HepG2 (cell line): ENCODE results near the gene RGS11. TPM values are rescaled to one million over a fixed set of nuclear protein-coding genes. Genes with fewer than 3 reads are reported as not detected.

Source experiments
- CAMTA2 ChIP-seq: sonication (generic); formaldehyde crosslinking; IDR thresholded peaks from 2 replicates; pipeline ENCODE4 v1.4.0; 2020; ENCODE audit warnings: mild to moderate bottlenecking, missing genetic modification reagents, borderline replicate concordance
- FOXJ3 ChIP-seq: sonication (generic); formaldehyde crosslinking; IDR thresholded peaks from 2 replicates; pipeline ENCODE4 v1.4.0; 2020; ENCODE audit warnings: missing genetic modification reagents, mild to moderate bottlenecking, borderline replicate concordance
- GTF2F1 ChIP-seq: fragments of 150-350 bp; IDR thresholded peaks from 2 replicates; pipeline ENCODE4 v1.6.1; 2014; ENCODE audit warnings: low read length
- MTF1 ChIP-seq: sonication (generic); formaldehyde crosslinking; IDR thresholded peaks from 2 replicates; pipeline ENCODE4 v1.5.0; 2020; ENCODE audit warnings: missing genetic modification reagents
- NRL ChIP-seq: sonication (generic); formaldehyde crosslinking; IDR thresholded peaks from 2 replicates; pipeline ENCODE4 v1.5.0; 2020; ENCODE audit warnings: missing genetic modification reagents, mild to moderate bottlenecking, moderate library complexity, borderline replicate concordance
- POLR2A ChIP-seq, 2 experiments: IDR thresholded peaks; 2 replicates each; pipeline ENCODE4 v1.6.1; 2011; ENCODE audit warnings: low read depth in 2 of 2, low read length in 2 of 2, mild to moderate bottlenecking in 1 of 2, moderate library complexity in 1 of 2; ENCODE audit not compliant: insufficient read depth in 1 of 2
- POLR2G ChIP-seq: fragments of 200-400 bp; formaldehyde crosslinking; IDR thresholded peaks from 2 replicates; pipeline ENCODE4 v1.6.1; 2018; ENCODE audit warnings: mild to moderate bottlenecking, low read depth, low read length, moderate library complexity
- RXRA ChIP-seq: sonication (generic); formaldehyde crosslinking; IDR thresholded peaks from 2 replicates; pipeline ENCODE4 v1.5.1; 2020; ENCODE audit warnings: missing genetic modification reagents
- SMAD9 ChIP-seq: sonication (generic); formaldehyde crosslinking; IDR thresholded peaks from 2 replicates; pipeline ENCODE4 v1.5.1; 2020; ENCODE audit warnings: mild to moderate bottlenecking, missing genetic modification reagents
- SMARCC2 ChIP-seq: fragments of 450-650 bp; IDR thresholded peaks from 2 replicates; pipeline ENCODE4 v1.6.1; 2017; ENCODE audit warnings: antibody characterized with exemption, mild to moderate bottlenecking
- TOE1 ChIP-seq: sonication (generic); formaldehyde crosslinking; IDR thresholded peaks from 2 replicates; pipeline ENCODE4 v1.4.0; 2020; ENCODE audit warnings: mild to moderate bottlenecking, missing genetic modification reagents
- ZBTB20 ChIP-seq: sonication (generic); formaldehyde crosslinking; IDR thresholded peaks from 2 replicates; pipeline ENCODE4 v1.8.1; 2023; ENCODE audit warnings: missing genetic modification reagents, low read depth, mild to moderate bottlenecking, borderline replicate concordance
- ZNF124 ChIP-seq: sonication (generic); formaldehyde crosslinking; IDR thresholded peaks from 2 replicates; pipeline ENCODE4 v1.4.0; 2020; ENCODE audit warnings: missing genetic modification reagents
- ZNF142 ChIP-seq: sonication (generic); formaldehyde crosslinking; IDR thresholded peaks from 2 replicates; pipeline ENCODE4 v1.4.0; 2020; ENCODE audit warnings: missing genetic modification reagents
- ZNF225 ChIP-seq: sonication (generic); formaldehyde crosslinking; IDR thresholded peaks from 2 replicates; pipeline ENCODE4 v1.4.0; 2020; ENCODE audit warnings: mild to moderate bottlenecking, missing genetic modification reagents
- ZNF235 ChIP-seq: sonication (generic); formaldehyde crosslinking; IDR thresholded peaks from 2 replicates; pipeline ENCODE4 v1.8.1; 2023; ENCODE audit warnings: mild to moderate bottlenecking, missing genetic modification reagents, borderline replicate concordance
- ZNF274 ChIP-seq: sonication (generic); formaldehyde crosslinking; IDR thresholded peaks from 2 replicates; pipeline ENCODE4 v1.5.1; 2020; ENCODE audit warnings: mild to moderate bottlenecking, missing genetic modification reagents
- ZNF746 ChIP-seq: sonication (generic); formaldehyde crosslinking; IDR thresholded peaks from 2 replicates; pipeline ENCODE4 v1.8.0; 2022; ENCODE audit warnings: mild to moderate bottlenecking, missing genetic modification reagents
- ZNF790 ChIP-seq: sonication (generic); formaldehyde crosslinking; IDR thresholded peaks from 2 replicates; pipeline ENCODE4 v1.8.0; 2022; ENCODE audit warnings: missing genetic modification reagents, mild to moderate bottlenecking, borderline replicate concordance
- ZNF883 ChIP-seq: sonication (generic); formaldehyde crosslinking; IDR thresholded peaks from 2 replicates; pipeline ENCODE4 v1.5.1; 2020; ENCODE audit warnings: mild to moderate bottlenecking, missing genetic modification reagents; ENCODE audit errors: not compliant biosample characterization
- polyA plus RNA-seq, 8 experiments: library from polyadenylated mRNA; depleted of rRNA in 3 of 8; stranded (reverse) in 7 of 8; unstranded in 1 of 8; fragments of >200 nt; fragmentation: Illumina TruSeq in 4 of 8; extraction: Trizol in 4 of 8; gene quantifications; 2 replicates each; pipeline versions ENCODE4 v1.2.1 to v1.2.3, GENCODE V29; 2011 to 2016; ENCODE audit warnings: low read depth in 4 of 8, missing spikeins in 1 of 8, mixed read lengths in 1 of 8; ENCODE audit not compliant: insufficient read depth in 1 of 8
- total RNA-seq, 5 experiments: library from RNA; depleted of rRNA; stranded (reverse); fragments of >200 nt; fragmentation: Illumina TruSeq; extraction: Trizol; gene quantifications; 2 replicates each; pipeline ENCODE4 v1.2.3, GENCODE V29; 2016; ENCODE audit warnings: low read depth in 1 of 5
- TF ChIP-seq, protein P1 (sequence below): IDR thresholded peaks from 2 replicates; pipeline ENCODE4 v1.6.1; 2016; ENCODE audit warnings: missing compliant biosample characterization, missing genetic modification reagents, borderline replicate concordance

Gene RGS11
- total and polyA plus RNA-seq, 2 of the 13 experiments (the other 11 are each of a cell fraction or from before 2014, with no cell fraction given) = 0.11 TPM; not detected in 1

DNA sequence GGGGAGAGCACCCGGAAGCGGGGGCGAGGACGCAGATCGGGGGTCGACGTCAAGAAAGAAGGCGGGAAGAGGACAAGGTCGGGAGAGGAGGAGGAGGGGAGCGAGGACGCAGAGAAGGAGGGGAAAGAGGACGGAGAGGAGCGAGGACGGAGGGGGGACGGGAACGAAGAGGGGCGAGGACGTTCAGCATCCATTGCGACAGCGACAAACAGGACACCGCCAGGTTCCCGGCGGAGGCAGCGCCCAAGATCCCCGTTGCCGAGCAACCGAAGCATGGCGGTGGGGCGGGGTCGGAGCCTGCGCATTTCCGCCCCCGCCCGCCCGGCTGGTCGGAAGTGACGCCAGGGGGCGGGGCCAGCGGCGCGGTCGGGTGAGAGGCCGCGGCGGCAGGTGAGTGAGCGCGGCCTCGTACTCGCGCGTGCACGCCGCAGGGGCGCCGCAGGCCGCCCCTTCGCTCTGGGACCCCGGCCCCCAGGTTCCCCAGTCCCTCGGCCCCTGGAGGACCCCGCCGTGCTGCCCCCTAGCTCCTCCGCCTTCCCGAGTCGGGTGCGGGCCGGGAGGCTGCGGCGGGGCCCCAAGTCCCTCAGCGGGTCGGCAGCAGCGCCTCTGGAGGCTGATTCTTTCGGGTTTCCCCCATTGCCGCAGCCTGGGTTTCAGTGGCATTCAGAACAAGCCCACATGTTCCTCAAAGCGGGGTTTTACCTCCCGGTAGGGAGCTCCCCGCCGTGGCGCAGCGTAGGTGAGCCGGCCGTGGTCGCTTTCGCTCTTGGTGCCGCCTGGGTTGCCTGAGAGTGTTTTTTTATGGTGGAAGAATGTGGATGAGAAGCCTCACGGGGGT is 41.1 kb downstream of the RGS11 start, which contains the start of gene FAM234A (continued):
- TF ChIP-seq ZNF142 (CRISPR knock-in tag) = peak; percentile 42; the same call in 1 of the 2 replicates
- TF ChIP-seq SMAD9 (CRISPR knock-in tag) = 0 out of 2 replicates have a peak, but pooled peaks have one; percentile 43
- TF ChIP-seq ZNF274 (CRISPR knock-in tag) = no peak
- TF ChIP-seq ZNF124 = peak; percentile 58; the same call in 1 of the 2 replicates
- TF ChIP-seq POLR2A (IDR thresholded peaks at IDR 0.05; ENCODE audit: insufficient read depth in 1 of 2, low read depth in 2 of 2, low read length in 2 of 2) = peak; percentile 81 to 89
- TF ChIP-seq TOE1 (CRISPR knock-in tag) = peak; percentile 38; the same call in 1 of the 2 replicates
- TF ChIP-seq NRL (CRISPR knock-in tag) = peak; percentile 28; the same call in 1 of the 2 replicates
- 0 out of 2 replicates have a peak, but pooled peaks have one; percentile 13 for TF ChIP-seq ZBTB20 (CRISPR knock-in tag)
- TF ChIP-seq GTF2F1 = no peak
- peak; percentile 98 for TF ChIP-seq ZNF746 (CRISPR knock-in tag)
- TF ChIP-seq POLR2G = peak; percentile 77
- TF ChIP-seq SMARCC2 = no peak
- TF ChIP-seq CAMTA2 (CRISPR knock-in tag) = 0 out of 2 replicates have a peak, but pooled peaks have one; percentile 39
- peak; percentile 64; the same call in 1 of the 2 replicates for TF ChIP-seq ZNF790 (CRISPR knock-in tag)
- TF ChIP-seq FOXJ3 (CRISPR knock-in tag) = no peak
- peak; percentile 16; the same call in 1 of the 2 replicates for TF ChIP-seq RXRA (CRISPR knock-in tag)
- TF ChIP-seq, protein P1, sequence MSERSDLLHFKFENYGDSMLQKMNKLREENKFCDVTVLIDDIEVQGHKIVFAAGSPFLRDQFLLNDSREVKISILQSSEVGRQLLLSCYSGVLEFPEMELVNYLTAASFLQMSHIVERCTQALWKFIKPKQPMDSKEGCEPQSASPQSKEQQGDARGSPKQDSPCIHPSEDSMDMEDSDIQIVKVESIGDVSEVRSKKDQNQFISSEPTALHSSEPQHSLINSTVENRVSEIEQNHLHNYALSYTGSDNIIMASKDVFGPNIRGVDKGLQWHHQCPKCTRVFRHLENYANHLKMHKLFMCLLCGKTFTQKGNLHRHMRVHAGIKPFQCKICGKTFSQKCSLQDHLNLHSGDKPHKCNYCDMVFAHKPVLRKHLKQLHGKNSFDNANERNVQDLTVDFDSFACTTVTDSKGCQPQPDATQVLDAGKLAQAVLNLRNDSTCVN (CRISPR knock-in tag) = peak; percentile 67; the same call in 1 of the 2 replicates
- peak; percentile 26 for TF ChIP-seq ZNF883
- 0 out of 2 replicates have a peak, but pooled peaks have one; percentile 9 for TF ChIP-seq ZNF225 (CRISPR knock-in tag)
- 0 out of 2 replicates have a peak, but pooled peaks have one; percentile 45 for TF ChIP-seq ZNF235 (CRISPR knock-in tag)
- no peak for TF ChIP-seq MTF1 (CRISPR knock-in tag)
